RKO (cell line): ENCODE results near the gene ERCC5.

Source experiments
- DNase-seq: peaks from one replicate; pipeline ENCODE4 v3.0.0-alpha.2; 2016; ENCODE audit warnings: low spot score

Gene ERCC5

DNA sequence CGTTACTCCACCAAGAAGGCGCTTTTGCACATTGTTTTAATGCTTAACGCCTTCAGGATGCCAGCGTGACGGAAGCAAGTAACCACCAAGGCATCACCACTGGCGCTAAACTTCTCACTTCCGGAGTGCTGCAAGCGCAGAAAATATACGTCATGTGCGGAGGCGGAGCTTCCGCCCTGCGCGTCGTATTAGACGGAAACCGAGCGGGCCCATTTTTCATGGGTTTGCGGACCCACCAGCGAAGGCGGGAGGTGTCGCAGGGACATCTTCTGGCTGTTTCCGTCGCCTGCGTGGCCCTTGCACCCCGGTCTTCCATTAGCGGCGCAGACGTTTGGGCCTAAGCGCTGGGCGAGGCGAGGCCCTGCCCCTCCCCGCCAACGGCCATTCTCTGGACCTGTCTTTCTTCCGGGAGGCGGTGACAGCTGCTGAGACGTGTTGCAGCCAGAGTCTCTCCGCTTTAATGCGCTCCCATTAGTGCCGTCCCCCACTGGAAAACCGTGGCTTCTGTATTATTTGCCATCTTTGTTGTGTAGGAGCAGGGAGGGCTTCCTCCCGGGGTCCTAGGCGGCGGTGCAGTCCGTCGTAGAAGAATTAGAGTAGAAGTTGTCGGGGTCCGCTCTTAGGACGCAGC lies at the start of gene ERCC5:
ERCC5 (plus strand) TSS at position 403 of the 631 bp plus-strand sequence. CDS start 235 bp downstream, outside the sequence.
- DNase-seq = peak; percentile 95

DNA sequence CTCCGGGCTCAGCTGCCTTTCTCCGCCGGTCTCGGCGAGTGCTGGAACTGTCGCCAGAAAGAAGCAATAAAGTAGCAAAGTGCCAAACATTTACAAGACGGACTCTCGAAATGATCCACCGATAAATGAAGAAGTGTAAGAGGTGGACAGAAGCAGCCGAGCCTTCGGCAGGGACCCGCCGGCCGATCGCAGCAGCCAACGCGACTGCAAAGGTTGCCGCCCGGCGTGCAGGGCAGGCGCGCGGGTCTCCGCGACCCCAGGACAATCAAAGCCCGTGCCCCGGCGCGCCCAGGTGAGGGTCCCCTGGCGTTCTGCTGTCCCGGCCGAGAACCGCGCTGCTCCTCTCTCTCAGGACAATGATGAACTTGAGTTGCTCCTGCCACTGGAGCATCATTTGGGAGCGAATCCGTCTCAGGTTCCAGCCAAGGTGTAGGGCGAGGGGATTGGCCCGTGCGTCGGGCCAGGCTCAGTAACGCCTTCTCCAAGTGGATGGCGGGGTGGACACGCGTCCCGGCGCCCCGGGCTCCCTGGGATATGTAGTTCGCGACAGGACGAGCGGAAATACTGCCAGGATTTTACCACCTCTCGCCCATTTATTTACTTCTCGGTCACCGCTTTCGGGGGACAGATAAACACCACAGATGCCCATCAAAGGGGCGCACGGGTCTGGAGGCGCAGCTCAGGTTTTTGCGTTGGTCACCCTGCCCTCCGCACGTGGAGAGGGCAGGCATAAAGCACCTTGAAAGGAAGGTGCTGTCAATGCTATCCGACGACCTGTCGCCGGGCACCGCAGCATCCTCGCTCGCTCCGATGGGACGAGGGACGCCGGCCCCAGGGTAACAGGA lies 47.0 kb upstream of the ERCC5 start, which contains the start of the genes BIVM and POGLUT2:
BIVM (plus strand) TSS at position 539 of the 845 bp plus-strand sequence. CDS start 8,149 bp downstream, outside the sequence.
POGLUT2 (minus strand) TSS at position 396 of the 845 bp plus-strand sequence; CDS start at position 90, 306 bp downstream.
- DNase-seq = peak; percentile 96

DNA sequence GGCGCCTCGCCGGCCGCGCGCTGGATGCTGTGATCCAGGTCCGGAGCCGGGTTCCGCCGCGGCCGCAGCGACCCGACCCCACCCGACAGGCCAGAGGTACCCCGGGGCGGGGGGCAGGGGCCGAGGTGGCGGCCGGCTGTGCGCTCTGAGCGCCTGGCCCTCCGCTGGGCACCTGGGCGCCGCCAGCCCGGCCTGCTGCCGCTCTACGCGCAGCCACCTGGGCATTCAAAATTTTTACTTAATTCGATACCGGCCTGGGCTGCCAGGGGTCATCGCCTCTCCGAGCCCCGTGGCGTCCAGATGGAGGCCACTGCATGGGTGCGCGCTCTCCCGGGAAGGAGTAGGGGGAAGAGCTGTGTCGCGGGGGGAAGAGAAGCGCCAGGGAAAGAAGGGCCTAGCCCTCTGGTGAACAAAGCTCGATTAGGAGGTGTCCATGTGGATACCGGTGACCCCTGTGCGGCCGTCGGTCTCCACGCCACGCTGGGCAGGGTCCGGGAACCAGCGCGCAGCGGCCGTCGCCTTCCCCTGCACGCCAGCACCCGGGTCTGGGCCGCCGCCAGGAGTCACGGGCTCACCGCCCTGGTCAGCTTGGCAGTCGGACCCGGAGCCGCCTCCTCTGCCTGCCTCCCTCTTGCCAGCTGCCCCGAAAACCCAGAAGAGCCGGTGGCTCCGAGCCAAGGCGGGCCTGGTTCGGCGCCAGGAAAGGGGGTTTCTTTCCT lies 46.2 kb upstream of the ERCC5 start:
- DNase-seq = peak; percentile 47

- peak; percentile 79 for DNase-seq
Measured at GRCh38 chr13:102800145-102801041, 45.4 kb upstream of the ERCC5 start.

GRCh38 chr13:102805680-102806079 lies 40.2 kb upstream of the ERCC5 start:
- no peak for DNase-seq

DNA sequence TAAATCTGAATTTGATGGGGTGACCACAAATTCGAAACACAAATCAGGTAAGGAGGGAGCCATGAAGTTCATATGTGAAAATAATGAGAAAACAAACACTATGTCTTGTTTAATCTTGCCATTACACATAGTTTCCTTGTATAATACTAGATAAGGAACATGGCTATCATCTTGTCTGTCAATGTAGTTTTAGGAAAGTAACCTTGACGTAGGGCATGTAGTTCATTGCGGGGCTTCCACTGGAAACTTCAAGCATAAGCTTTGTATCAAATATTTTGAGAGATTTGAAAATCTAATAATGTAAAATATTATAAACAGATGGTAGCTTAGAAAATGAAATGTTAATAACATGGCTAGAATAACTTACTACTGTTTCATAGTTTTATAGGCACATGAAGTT lies 38.1 kb upstream of the ERCC5 start:
- no peak for DNase-seq

DNA sequence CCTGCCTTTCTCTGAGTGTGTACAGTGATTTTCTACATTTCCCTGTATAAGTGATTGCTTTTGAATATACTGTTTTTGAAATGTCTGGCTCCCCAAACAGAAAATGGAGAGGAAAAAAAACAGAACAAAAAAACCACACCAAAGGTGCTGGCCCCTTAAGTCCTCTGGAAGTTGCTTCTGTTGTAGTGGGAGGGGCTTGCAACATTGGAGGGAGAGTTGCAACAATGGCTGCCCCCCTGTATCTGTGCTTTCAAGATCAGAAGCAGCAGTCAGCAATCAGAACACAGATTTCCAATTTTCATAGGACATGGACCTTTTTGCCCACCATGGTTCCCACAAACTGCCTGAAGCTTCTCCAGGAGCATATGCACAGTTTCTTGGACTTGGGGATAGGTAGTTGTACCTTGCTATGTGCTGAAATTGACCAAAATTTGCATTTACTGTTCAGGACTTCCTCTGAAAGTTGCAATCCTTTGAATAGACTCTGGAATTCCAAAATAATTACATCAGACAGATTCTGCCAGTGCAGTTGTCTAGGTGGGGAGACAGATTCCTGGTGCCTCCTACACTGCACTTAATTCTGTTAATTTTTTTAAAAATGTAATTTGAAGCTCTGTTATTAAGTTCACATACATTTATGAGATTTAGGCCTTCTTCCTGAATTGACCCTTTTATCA lies 33.1 kb upstream of the ERCC5 start:
- no peak for DNase-seq

GRCh38 chr13:102814025-102814607 lies 31.7 kb upstream of the ERCC5 start:
- no peak for DNase-seq

DNA sequence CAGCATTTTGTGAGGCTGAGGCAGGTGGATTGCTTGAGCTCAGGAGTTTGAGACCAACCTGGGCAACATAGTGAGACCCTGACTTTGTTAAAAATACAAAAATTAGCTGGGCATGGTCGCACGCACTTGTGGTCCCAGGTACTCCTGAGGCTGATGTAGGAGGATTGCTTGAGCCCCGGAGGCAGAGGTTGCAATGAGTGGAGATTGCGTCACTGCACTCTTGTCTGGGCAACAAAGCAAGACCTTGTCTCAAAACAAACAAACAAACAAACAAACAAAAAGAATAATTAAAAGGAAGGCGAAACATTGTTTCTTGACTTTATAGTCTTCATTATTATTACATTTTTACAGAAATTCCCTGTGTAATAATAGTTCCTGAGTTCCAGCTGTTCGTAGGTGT lies 31.0 kb upstream of the ERCC5 start:
- DNase-seq = no peak

DNA sequence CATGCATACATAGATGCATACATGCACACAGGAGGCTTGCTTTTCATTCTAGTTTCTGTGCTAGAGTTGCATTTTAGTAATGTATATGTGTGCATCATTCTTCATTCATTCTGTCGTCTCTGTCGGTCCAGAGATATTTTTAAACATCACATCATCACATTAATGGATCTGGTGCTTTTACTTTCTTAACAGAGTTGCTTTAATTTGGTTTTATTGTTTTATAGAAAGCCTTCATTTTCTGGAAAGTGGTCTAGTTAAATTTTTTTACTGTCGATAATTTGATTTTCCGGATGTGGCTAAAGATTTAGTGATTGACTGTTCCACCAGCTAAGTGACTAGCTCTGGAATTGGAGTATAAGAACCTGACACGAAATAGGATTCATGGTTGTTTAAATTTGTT lies 30.0 kb upstream of the ERCC5 start:
- DNase-seq = no peak

DNA sequence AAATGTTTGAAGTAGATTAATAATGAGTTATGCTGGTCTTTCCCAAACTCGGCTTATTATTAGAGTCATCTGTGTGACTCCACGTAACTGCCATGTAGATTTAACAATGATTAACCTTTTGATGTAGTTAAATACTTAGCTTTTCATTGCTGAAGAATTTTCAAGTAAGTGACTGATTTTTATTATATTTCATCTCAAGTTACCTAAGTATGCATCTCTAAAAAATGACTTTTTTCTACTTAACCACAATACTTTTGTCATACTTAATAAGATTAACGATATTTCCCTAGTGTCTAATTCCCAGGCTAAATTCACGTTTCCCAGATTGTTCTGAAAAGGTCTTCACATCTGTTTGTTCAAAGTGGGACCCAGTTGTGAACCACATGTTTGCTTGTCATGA lies 29.1 kb upstream of the ERCC5 start:
- DNase-seq = no peak

DNA sequence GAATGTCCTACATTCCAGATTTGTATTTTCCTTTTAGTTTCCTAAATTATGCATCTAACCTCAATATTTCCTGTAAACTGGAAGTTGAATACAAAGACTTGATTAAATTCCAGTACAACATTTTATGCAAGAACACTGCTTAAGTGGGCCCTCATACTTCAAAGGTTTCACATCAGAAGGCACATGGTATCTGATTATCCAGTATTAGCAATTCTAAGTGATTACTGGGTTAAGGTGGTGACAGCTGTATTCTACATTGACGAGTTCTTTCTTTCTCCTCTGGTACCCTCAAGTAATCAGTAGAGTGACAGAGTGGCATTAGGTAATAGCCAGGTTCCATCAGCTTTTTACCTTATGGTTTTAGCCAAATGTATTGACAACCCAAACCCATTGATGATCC lies 28.6 kb upstream of the ERCC5 start:
- no peak for DNase-seq

GRCh38 chr13:102817907-102818306 lies 27.9 kb upstream of the ERCC5 start:
- DNase-seq = no peak

DNA sequence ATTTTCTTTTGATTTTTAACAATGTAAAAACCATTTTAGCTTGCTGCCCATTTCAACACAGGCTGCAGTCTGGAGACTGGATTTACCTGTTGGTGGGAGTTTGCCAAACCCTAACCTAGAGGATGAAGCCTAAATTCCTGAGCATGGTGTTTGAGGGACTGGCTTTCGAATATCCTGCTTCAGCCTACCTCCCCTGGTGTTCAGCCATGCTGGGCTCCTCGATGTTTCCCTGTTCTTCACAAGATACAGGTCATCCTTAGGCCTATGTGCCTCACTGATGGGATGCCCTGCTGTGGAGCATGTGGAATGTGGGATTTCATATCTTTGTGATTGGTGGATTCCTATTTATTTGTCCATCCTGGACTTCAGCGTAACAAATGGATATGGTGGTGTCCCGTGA lies 20.4 kb upstream of the ERCC5 start:
- no peak for DNase-seq

DNA sequence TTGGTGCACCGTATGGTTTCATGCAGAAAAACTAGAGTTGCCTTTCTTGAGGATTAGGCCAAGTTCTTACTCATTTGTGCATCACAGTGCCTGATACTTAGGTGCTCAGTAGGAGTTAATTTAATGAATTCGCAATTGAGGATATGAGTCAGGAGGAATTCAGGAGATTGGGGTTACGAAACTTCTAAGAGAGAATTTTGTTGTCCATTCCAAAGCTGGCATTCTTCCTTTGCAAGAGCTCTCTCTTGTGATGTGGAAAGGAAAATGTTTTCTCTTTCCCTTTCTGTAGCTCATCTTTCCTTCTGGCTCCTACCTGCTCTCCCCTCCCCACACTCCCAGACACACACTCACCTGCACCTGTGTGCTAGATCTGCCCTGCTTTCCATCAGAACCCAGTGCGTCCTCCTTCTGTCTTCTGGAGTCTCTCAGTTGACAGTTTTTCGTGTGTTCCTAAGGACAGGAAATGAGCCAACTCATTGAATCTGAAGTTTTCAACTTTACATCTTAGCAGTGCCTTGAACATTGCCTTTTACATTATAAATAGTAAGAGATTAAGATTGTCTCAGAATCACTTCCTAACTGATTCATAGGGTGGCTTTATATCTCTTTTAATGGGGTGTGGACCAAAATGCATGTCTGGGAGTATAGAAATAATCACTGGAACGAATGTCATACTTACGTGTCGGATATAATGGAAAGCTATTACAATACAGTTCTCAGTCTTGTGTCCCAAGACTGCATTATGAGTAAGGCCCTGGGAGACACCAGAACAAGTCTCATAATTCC lies 19.7 kb upstream of the ERCC5 start:
- peak; percentile 96 for DNase-seq

DNA sequence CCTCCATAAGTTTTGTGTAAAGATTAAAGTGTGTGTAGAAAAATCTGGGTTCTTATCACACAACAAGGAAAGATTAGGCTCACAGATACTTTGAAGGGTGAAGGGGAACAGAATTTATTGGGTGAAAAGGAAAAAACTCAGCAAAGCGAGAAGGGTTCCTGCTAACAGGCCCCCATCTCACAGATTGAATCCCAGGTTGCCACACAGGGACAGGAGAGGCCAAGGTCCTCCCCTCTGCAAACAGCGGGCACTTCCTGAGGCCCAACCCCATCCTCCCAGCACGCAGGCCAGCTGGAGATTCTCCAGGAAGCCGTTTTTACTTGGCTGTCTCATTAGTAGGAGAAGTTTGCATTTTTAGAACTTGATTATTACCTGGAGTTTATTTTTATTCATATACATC lies 15.2 kb upstream of the ERCC5 start:
- no peak for DNase-seq

- no peak for DNase-seq
Measured at GRCh38 chr13:102836471-102836870, 9.4 kb upstream of the ERCC5 start.

- no peak for DNase-seq
Measured at GRCh38 chr13:102838273-102838672, 7.6 kb upstream of the ERCC5 start.

GRCh38 chr13:102838982-102839381 lies 6.8 kb upstream of the ERCC5 start:
- DNase-seq = no peak

DNA sequence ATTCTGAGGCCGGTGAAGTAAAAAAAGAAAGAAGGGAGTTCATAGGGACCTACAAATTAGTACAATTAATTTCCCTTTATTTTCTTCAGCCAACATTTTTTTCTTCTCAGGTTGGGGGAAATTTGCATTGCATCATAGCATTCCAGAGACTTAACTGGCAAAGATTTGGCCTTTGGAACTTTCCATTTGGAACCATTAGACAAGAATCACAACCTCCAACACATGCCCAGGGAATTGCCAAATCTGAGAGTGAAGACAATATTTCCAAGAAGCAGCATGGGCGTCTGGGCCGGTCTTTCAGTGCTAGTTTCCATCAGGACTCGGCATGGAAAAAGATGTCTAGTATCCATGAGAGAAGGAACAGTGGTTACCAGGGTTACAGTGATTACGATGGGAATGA lies 6.4 kb upstream of the ERCC5 start:
- no peak for DNase-seq
